Measurements from ENCODE around the gene CARMIL3.

The CARMIL3 gene

DNA sequence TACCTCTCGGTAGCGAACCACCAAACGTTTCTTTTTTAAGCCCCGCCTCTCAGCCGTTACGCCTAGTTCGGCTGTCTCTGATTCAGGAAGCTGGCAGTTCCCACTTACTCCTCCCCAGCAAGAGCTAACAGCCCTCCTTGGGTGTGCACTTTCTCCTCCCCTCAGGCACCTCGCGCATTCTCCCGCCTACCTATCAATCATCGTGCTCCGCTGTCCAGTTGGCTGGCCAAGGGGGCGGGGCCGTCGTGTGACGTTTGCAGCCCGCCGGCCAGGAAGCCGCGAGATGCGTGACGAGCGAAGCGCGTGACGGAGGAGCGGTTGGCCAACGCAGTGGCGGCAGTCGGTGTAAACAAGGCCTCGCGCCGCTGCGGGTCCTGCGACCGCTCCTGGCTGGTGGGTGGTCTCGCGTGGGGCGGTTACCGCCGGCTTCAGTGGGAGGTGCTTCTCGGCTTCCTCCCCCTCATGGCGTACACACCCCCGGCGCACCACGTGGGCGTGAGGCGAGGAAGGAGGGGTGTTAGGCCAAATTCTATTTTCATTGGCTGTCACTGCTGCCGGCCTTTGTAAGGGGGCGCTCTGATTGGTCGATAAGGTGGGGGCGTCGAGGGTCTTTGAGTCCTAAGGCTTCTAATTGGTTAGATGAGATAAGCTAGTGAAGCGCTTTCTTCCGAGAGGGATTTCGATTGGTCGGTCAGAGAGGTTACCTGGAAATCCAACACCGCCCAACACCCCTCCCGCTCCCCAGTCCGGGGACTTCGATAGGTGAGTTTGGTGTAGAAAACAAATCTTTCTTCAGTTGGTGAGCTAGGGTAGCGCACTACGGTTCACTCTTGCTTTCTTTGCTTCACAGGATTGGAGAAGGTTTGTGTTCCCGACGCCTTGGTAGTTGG is 63.0 kb downstream of the CARMIL3 start, which contains the start of the genes DCAF11 and NRL:
TSS of gene DCAF11 (plus strand) at position 246 of the 890 bp plus-strand sequence. CDS start 818 bp downstream, outside the sequence.
TSS of gene NRL (minus strand) at position 418 of the 890 bp plus-strand sequence. CDS start 32,101 bp downstream, outside the sequence.
- DNase-seq (ENCODE audit: low read depth) = peak; percentile 100

GRCh38 chr14:24115422-24116127 is 63.8 kb downstream of the CARMIL3 start:
- DNase-seq (ENCODE audit: low read depth) = no peak

DNA sequence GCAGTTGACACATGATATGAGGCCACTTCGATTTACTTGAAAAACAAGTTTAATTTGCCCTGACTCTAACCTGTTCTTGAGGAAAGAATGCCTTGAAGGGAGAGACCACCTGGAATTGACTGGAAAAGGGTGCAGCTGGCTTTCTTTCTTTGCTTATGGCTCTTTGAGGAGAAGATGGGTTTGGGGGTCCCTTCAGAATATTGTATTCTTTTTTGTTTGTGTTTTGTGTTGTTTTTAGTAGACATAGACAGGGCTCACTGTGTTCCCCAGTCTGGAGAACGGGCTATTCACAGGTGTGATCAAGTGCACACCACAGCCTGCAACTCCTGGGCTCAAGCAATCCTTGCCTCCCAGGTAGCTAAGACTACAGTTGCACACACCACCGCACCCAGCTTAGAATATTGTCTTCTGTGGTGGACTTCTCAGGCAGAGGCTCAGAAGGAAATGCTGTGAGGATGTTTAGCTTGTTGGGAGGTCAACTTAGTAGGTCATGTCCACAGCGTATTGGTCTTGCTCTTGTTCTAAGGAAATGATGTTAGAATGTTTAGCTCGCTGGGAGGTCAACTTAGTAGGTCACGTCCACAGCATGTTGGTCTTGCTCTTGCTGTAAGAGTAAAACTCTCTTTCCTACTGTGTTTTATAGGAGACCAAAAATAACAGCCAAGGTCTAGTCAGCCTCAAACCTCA is 64.5 kb downstream of the CARMIL3 start:
- DNase-seq (ENCODE audit: low read depth) = no peak

DNA sequence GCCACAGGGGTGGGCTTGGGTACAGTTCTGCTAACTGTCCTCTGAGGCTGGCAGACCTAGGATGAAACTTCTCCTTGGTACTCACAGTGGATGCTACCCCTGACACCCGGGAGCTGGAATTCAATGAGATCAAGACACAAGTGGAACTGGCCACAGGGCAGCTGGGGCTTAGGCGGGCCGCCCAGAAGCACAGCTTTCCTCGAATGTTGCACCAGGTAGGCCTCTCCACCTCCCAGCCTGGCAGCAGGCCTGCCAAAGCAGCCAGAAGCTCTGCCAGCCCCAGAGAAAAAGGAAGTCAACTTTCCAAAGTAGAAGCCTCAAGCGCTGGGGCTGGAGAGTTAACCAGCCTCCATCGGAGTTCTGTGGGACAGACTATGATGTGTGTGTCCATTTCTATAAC is 65.4 kb downstream of the CARMIL3 start:
- DNase-seq (ENCODE audit: low read depth) = no peak

Measured in fibroblast of gingiva (primary cell).